Activated CD4-positive, CD25-positive, alpha-beta regulatory T cell treated with anti-CD3 and anti-CD28 coated beads, Interleukin-2, amount 50 U/mL, for 72 hours (primary cell): Measurements from ENCODE around the gene PALD1.

Experiments used
- DNase-seq: peaks from one replicate; pipeline ENCODE4 v3.0.0; 2021

PALD1 gene

DNA sequence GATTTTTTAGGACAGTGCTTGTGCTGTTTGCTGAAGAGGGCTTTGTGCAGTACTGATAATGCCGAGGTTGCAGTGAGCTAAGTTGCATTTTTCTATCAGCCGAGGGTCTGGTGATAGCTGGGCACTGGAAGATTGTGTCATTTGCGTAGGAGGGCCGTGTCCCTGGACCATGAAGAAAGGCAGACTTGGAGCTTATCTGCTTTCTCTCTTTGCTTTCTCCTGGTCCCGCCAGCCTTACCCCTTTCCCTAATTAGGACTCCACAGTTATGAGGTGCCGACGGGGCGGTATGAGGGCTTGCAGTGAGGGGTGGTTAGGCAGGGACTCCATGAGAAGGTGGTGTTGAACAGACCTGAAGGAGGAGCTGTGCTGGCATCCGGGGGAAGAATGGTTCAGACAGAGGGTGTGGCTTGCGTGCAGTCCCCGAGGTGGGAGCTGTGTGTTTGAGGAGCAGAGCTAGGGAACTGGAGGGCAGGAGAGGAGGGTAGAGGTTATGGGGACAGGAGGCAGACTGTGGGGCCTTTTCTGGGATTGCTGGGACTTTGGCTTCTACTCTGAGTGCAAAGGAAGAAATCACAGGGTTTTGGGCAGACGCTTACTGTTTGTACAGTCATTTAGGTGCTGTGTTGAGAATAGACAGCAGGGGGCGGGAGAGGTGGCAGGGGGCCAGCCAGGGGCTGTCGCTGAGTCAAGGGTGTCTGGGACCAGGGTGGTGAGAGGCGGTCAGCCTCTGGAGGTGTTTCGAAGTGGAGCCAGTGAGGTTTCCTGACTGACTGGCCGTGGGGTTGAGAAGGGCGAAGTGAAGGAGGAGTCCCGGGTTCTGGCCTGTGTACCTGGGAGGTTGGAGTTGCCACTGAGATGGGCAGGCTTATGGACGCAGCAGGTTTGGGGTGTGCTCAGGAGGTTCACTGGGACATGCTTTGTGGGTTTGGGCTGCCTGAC lies 80.6 kb downstream of the PALD1 start:
- peak; percentile 69 for DNase-seq

DNA sequence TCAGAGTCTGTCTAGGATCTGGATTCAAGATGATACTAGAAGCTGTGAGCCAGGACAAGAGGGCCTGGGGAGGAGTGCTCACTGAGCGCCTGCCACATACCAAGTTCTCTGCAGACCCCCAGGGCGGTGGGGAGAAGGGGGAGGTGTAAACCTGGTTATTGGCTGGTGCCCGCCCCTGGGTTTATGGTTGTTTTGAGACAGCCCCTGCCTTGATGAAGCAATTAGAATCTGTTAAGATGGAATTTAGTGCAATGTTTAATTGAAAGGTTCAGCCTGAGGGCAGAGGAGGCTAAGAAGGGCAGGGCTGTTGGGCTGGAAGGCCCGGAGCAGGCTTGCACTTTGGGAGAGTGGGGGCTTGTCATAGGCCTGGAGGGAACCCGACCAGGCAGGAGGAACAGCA lies 81.3 kb downstream of the PALD1 start:
- DNase-seq: no peak

DNA sequence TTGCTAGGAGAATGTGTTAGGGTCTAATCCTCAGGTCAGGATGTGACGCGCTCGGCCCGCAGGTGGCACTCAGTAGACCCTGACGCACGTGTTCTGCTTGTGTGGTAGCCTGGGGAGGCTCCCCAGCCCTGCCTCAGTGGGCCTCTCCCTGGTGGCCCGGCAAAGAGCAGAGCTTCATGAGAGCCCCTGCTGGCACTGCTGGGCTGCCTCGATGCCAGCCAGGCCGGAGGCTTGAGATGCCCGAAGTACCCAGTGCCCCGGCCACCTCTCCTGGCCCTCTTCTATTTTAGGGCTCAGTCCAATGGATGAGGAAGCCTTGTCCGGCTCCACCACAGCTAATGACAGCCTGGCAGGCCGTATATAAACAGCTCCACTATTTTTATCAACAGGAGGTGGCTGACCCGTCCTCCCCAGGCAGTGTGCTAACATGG lies 82.0 kb downstream of the PALD1 start:
- DNase-seq: no peak

DNA sequence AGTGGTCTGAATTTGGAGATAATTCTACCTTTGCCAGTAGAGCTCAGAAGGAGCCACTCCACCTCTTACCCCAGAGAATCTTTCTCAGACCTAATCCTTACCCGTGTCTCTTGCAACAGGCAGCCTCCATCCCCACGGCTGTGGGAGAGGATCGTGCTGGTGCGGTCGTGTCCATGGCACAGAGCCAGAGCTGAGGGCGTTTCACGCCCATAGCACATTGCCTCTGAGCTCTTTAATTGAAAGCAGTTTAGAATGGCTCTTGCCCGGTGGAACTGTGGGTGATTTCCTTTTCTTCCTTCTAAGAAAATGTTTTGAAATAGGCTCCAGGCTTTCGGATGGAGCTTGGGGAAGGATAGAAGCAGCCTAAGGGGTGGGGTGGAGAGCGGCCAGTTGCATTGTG lies 82.5 kb downstream of the PALD1 start:
- no peak for DNase-seq

DNA sequence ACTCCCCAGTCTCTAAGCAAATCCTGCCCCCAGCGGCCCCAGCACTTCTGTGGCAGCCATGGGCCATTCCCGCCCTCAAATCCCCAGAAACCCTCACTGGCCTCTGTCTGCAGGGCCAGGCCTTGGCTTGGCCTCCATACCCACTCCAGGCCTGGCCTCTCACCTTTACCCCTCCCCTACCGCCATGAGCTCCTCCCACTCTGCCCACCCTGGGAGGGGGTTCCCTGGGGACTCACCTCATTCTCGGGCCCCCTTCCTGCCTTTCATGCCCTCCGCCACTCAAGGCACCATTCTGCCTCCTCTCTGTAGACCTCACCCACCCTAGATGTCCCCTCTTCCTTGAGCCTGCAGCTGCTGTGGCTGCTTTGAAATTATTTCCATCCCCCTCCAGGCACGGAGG lies 83.0 kb downstream of the PALD1 start:
- DNase-seq: no peak

DNA sequence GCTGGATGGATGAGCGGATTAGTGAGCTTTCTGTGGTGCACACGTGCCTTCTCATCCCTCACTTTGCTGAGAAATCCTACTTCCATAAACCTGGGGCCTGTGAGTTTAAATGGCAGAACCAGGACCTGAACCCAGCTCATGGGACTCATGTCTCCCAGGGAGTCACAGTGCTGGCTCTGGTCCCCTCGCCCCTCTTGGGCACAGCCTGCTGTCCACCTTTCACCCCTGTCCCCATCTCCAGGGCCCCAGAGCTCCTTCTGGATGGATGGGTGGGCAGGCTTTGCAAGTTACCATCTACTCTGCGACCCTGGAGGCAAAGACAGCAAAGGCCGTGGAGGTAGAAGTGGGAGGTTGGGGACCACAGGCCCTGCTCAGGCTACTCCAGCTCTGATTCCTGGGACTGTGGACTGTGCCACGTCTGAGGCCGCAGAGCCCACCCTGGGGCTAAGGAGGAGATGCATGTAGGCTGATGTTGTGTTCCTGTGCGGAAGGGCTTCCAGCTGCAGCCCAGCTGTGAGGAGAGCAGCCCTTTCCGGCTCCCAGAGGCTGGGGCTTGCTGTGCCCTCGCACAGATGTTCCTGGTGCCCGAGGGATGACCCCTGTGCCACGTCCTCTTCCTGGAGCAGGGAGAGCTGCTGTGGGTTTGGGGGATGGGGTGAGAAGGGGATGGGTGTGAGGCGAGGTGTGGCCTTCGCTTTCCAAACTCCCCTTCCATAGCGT lies 83.6 kb downstream of the PALD1 start:
- no peak for DNase-seq

DNA sequence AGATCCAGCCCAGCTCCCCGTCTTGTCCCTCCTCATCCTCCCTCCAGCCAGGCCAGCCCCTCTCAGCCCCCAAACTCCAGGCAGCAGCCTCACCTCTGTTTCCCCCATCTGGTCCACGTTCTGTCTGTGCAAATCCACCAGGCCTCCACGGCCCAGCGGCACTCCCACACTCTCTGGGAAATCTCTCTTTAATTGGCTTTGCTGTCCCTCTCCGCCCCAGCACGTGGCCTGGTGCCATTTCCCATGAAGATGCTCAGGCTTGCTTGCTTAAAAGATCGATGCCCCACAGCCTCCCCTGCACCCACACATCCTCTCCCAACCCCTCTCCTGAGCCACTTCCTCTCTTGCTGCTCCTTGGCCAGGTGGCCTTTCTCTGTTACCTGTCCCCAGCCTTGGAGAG lies 84.7 kb downstream of the PALD1 start:
- DNase-seq: no peak

DNA sequence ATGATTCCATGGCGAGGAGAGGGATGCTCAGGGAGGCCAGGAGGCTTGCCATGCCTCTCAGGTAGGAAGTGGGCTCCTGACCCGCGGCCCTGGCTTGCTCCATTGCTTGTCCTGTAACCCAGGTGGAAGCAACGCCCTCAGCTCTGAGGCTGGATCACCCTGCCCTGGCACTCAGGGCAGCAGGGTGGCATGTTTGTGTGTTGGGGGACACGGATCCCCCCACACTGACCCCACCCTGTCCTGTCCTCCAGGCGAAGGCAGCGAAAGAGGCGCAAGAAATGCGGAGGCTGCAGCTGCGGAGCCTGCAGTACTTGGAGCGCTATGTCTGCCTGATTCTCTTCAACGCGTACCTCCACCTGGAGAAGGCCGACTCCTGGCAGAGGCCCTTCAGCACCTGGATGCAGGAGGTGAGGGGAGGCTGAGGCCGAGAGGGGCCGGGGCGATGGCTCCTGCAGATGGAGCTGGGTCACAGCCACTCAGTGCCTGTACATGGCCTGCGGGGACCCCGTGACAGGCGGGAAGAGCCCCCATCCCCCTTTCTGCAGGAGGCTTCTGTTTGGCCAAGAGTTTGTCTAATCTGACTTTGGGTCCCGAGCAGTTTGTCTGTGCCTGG lies 85.7 kb downstream of the PALD1 start:
- DNase-seq: no peak

DNA sequence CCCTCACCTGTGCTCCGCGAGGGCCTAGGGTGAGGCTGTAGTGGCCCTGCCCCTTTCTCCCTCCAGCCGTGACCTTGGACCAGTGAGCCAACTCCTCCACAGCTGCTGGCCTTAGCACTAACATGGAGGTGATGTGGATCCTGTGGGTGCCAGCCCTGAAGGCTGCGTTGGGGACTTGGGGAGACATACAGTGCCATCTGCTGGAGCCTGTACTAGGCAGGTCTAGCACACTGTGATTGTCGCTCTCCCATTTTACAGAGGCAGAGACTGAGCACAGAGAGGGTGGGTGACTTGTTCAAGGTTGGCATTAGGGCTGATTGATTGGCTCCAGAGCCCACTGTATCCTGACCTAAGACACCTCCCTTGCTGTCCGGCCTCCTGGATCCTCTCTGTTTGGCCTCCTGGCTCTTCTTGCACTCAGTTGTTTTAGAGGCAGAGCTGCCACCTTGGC lies 86.4 kb downstream of the PALD1 start:
- DNase-seq: no peak

DNA sequence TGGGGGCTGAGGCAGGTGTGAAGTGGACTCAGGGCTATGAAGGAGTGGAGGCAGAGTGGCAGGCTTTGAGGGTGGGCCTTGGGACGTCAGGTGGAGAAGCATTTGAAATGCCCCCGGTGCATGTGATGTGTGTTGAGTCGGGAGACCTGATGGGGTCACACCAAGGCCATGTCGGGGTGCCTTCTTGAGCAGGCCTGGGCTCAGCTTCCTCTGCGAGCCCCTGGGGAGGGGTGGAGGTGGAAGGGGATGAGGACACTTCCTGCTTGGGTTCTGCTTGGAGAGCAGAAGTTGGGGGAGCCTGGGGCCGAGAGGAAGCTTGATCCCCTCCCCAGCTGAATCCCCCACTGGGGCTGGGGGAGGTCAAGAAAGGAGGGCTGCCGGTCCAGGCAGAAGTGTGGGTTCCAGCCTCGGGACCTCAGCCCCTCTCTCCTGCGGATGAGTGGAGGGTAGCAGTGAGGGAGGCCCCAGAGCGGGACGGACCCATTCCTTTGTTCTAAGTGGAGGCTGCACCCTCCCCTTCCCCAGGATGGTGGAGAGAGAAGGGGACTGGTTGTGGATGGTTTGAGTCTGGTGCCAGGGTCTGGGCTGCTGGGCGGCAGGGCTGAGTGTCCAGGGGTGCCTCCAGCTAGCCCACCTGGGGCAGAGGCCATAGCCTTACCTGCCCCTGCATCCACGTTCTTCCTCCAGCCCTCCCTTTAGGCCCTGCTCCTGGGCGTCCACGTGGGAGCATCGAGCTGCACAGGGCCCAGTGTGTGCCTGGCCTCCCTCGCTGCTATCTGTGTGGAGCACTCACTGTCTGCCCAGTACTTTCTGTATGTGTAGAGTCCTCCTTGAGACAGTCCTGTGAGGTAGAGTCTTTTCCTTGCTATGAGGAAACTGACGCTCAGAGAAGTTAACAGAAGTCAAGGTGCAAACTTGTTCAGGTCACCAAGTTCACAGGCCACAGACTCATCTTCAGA lies 87.3 kb downstream of the PALD1 start:
- no peak for DNase-seq

DNA sequence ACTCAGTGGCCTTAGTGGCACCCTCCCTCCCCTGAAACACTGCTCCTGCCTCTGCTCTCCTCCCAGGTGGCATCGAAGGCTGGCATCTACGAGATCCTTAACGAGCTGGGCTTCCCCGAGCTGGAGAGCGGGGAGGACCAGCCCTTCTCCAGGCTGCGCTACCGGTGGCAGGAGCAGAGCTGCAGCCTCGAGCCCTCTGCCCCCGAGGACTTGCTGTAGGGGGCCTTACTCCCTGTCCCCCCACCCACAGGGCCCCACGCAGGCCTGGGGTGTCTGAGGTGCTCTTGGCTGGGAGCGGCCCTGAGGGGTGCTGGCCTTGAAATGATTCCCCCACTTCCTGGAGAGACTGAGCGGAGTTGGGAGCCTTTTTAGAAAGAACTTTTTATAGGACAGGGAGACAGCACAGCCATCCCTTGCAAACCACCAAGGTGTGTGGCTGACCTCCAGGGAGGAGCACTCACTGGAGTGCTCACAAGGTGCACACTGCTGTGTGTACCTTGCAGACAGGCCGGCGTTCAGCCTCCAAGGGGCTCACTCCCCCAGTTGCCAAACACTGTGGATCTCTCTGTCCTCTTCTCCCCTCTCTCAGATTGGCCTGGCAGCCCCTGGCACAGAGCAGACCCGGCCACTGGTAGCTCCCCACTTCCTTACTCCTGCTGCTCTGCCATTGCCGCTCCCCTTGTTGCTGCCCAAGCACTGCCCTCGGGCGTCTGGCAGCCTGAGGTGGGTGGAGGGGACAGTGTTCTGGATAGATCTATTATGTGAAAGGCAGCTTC lies 88.1 kb downstream of the PALD1 start:
- DNase-seq: no peak

DNA sequence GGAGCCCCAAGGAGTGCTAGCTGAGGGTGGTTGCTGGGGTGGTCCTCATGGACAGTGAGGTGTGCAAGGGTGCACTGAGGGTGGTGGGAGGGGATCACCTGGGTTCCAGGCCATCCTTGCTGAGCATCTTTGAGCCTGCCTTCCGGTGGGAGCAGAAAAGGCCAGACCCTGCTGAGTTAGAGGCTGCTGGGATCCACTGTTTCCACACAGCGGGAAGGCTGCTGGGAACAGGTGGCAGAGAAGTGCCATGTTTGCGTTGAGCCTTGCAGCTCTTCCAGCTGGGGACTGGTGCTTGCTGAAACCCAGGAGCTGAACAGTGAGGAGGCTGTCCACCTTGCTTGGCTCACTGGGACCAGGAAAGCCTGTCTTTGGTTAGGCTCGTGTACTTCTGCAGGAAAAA lies 89.0 kb downstream of the PALD1 start:
- no peak for DNase-seq

DNA sequence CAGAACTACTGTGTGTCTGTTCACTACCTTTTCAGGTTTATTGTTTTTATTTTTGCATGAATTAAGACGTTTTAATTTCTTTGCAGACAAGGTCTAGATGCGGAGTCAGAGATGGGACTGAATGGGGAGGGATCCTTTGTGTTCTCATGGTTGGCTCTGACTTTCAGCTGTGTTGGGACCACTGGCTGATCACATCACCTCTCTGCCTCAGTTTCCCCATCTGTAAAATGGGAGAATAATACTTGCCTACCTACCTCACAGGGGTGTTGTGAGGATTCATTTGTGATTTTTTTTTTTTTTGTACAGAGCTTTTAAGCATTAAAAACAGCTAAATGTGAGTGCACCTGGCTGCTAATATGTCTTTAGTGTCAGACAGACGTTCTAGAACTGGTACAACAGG lies 89.5 kb downstream of the PALD1 start:
- no peak for DNase-seq

DNA sequence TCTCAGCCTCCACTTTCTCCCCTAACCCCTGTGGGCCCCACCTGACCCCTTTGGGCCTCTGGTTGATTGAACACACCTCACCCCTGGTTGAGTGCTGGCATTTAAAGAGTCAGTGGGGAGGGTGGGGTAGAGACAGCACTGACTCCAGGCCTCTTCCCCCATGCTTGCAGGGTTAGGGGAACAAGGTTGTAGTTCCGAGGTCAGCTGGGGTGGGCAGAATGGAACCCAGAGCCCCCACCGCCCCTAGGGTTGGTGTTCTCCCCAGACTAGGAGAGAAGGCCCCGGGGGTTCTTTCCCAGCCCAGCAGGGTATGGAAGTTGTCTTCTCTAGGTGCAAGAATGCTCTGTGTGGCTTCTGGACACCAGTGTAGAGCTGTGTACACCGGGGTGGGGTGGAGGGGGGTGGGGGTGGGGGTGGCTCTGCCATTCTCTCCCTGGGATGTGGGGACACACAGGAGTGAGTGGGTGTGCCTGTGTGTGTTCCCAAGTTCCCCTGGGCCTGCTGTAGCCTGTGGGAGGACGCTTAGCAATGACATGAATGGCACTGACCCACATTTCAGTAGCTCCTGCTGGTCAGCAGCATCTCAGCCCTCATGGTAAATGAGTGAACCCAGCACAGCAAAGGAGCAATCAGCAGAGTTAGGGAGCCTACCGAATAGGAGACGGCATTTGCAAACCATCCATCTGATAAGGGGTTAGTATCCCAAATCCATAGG lies 90.4 kb downstream of the PALD1 start:
- DNase-seq: no peak

DNA sequence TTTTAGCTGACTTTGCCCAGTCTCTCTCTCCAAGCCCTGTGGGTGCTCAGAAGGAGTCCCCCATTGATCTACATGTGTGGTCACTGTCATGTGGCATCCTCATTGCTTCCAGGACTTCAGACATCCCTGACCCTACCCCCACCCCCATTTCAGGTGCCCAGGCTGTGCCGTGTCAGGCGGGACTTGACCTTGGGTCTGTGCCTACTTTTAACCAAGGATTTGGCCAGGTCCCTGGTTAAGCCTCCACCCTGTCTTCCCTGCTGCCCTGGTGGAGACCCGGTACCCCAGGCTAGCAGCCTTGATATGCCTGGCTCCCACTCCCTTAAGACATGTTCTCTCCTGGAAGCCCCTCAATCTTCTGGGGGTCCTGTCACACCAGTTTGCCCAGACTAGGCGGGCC lies 92.7 kb downstream of the PALD1 start:
- DNase-seq: no peak

DNA sequence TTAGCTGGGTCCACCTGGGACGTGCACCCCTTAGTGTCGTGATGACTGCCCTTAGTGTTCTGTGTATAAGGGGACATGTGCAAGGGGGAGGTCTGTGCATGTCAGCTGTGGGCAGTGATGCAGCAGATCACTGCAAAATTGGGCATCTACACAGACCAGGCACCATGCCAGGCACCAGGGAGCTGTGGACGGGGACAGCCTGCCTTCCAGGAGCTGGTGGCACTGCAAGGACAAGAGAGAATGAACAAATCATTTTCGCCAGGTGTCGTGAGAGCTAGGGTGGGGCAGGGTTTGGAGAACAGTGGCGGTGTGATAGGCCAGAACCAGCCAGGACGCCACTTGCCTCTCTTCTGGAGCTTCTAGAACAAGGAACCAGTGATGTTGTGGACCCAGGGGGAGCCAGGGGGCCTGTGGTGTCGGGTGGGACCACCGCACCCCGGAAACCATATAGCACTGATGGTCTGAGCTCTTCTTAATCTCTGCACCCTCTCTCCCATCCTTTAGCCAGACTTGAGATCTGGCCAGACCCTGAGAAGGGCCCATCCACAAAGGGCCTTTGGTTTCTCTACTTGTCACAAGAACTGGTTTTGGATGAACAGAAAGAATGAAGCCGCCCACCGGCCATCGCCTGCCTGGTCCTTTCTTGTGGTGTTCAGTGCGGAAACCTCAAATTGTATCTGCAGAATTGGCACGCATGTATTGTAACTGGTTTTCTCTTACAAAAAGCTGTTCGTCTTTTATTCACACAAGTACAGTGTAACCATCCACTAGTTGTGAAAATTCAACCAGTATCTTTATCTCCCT lies 93.3 kb downstream of the PALD1 start:
- no peak for DNase-seq

DNA sequence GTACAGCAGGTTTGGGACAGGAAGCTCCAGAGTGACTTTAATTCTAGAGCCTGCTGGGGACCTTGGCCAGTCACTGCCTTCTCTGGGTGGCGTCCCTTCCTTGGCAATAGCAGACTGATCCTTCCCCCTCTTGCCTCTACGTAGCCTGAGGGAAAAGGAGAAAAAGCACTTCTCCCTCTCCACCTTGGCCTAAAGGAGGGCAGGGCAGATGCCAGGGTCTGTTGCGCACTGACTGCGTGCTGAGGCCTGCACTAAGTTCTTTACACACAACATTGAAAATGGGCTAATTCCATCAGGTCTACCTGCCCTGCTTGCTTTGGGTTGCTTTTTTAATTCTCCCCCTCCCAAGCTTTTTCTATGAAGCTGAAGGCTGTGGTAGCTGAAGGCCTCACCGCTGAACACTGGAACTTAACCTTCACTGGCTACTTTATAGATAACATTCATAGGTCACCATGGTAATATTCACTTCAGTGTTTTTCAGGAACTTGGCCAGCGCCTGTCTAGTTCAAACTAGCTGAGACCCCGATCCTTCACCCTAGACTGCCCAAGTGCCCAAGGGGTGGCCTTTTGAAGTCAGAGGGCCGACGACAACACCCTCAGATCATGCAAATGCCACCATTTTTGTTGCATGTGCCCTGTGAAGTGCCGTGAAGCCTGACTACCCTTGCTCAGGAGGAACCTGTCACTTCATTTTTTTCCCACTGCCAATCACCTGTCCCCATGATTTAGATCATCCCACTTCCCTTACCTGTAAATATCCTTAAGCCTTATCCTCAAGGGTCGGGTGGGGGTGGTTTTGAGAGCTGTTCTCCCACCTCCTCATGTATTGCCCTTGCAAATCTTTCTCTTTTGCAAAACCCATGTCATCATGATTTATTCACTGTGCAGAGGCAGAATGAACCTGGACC lies 95.3 kb downstream of the PALD1 start:
- no peak for DNase-seq

DNA sequence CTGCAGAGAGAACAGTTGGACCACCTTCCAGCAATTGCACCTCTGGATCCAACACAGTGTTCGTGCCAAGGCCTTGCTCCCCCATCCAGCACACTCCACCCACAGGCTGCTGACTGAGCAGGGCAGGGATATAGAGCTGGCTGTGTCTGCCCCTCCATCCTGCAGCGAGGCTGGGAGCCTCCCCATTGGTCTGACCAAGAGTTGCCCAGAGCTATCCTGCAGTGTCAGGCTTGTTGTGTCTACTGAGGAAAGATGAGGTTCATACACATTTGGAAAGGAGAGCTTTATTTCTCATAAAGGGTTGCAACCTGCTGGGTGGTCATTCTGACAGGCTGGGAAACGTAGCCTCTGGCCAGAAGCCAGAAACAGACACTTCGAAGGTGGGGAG lies 96.9 kb downstream of the PALD1 start:
- no peak for DNase-seq
